Keratinocyte (primary cell): ENCODE results near the gene ANKRD34A. TPM values are rescaled to one million over a fixed set of nuclear protein-coding genes. Genes with fewer than 3 reads are reported as not detected.

Experiments
- DNase-seq: peaks from one replicate; pipeline ENCODE4 v3.0.0-alpha.2; 2011; ENCODE audit warnings: low read depth, missing footprints, low spot score
- FAIRE-seq: peaks from 2 replicates; lab custom pipeline; 2011; peaks lifted over from hg19 to GRCh38; lab: Jason Lieb, UNC
- H2AFZ ChIP-seq: 2 replicates; pipeline ENCODE4 v1.6.0; 2012; ENCODE audit warnings: low read length, control low read depth, inconsistent platforms; ENCODE audit not compliant: control insufficient read depth
- H3K27ac ChIP-seq: 2 replicates; pipeline ENCODE4 v1.5.1; 2011; ENCODE audit warnings: low read length; ENCODE audit not compliant: control insufficient read depth, insufficient read depth
- H3K27me3 ChIP-seq: 3 replicates; pipeline ENCODE4 v1.6.0; 2011; ENCODE audit warnings: low read length; ENCODE audit not compliant: control insufficient read depth, insufficient read depth; ENCODE audit errors: extremely low read depth
- H3K36me3 ChIP-seq, 2 experiments: 2 replicates in 1 of 2; 3 replicates in 1 of 2; pipeline ENCODE4 v1.5.1; 2011; ENCODE audit warnings: low read length in 2 of 2, mild to moderate bottlenecking in 1 of 2; ENCODE audit not compliant: control insufficient read depth in 2 of 2, insufficient read depth in 2 of 2; ENCODE audit errors: extremely low read depth in 1 of 2
- H3K4me1 ChIP-seq: 3 replicates; pipeline ENCODE4 v1.5.1; 2011; ENCODE audit warnings: low read length; ENCODE audit not compliant: control insufficient read depth, insufficient read depth; ENCODE audit errors: extremely low read depth
- H3K4me2 ChIP-seq: 3 replicates; pipeline ENCODE4 v1.6.0; 2011; ENCODE audit warnings: low read depth, low read length; ENCODE audit not compliant: control insufficient read depth, insufficient read depth; ENCODE audit errors: extremely low read depth
- H3K4me3 ChIP-seq, 3 experiments: fragments of 200-600 bp in 1 of 3; sonication (generic) in 1 of 3; 2 replicates in 2 of 3; 3 replicates in 1 of 3; pipeline ENCODE4 v1.5.1; 2011 to 2016; ENCODE audit warnings: low read length in 3 of 3, mild to moderate bottlenecking in 3 of 3, control low read depth in 2 of 3, inconsistent platforms in 1 of 3, low read depth in 1 of 3, mixed read lengths in 1 of 3, mixed run types in 1 of 3, moderate library complexity in 1 of 3; ENCODE audit not compliant: control insufficient read depth in 2 of 3, insufficient read depth in 2 of 3; ENCODE audit errors: extremely low read depth in 1 of 3
- H3K79me2 ChIP-seq: 2 replicates; pipeline ENCODE4 v1.6.0; 2012; ENCODE audit warnings: low read length; ENCODE audit not compliant: control insufficient read depth, insufficient read depth
- H3K9ac ChIP-seq: 3 replicates; pipeline ENCODE4 v1.6.0; 2011; ENCODE audit warnings: low read length; ENCODE audit not compliant: control insufficient read depth, insufficient read depth; ENCODE audit errors: extremely low read depth
- H3K9me1 ChIP-seq: 3 replicates; pipeline ENCODE4 v1.6.0; 2011; ENCODE audit warnings: low read length; ENCODE audit not compliant: control insufficient read depth, insufficient read depth; ENCODE audit errors: extremely low read depth
- H3K9me3 ChIP-seq: 2 replicates; pipeline ENCODE4 v1.5.1; 2012; ENCODE audit warnings: low read depth, low read length; ENCODE audit not compliant: control insufficient read depth
- H4K20me1 ChIP-seq: 3 replicates; pipeline ENCODE4 v1.6.0; 2011; ENCODE audit warnings: low read length; ENCODE audit not compliant: control insufficient read depth, insufficient read depth; ENCODE audit errors: extremely low read depth
- EZH2 ChIP-seq: IDR thresholded peaks from one replicate; pipeline ENCODE4 v1.6.1; 2012; ENCODE audit warnings: inconsistent platforms, mild to moderate bottlenecking, low read length, moderate library complexity
- dilution Hi-C: fragments of 300-500 bp; cut with MboI; formaldehyde crosslinking; loops from one replicate; pipeline ENCODE4 v1.7.0; 2020; ENCODE audit warnings: low sequenced_read_pairs; ENCODE audit not compliant: extremely low pct_ligation_motif_present
- polyA plus RNA-seq, 5 experiments: library from polyadenylated mRNA; depleted of rRNA in 3 of 5; stranded (reverse) in 3 of 5; stranded (forward) in 1 of 5; unstranded in 1 of 5; fragments of >200 nt; gene quantifications; 1 replicate in 1 of 5; 2 replicates in 3 of 5; 3 replicates in 1 of 5; pipeline versions ENCODE4 v1.2.1 to v1.2.3, GENCODE V29; 2011 to 2012; ENCODE audit warnings: missing spikeins in 2 of 5, low read depth in 1 of 5, low replicate concordance in 1 of 5
- TF ChIP-seq, protein P1 (sequence below), 3 experiments: IDR thresholded peaks in 1 of 3; conservative IDR thresholded peaks in 1 of 3; optimal IDR thresholded peaks in 1 of 3; 2 replicates in 2 of 3; 3 replicates in 1 of 3; pipeline versions ENCODE3 to v1.5.1; 2011; ENCODE audit warnings: low read length in 3 of 3, mild to moderate bottlenecking in 3 of 3, moderate library complexity in 2 of 3, control low read depth in 1 of 3, inconsistent platforms in 1 of 3; ENCODE audit not compliant: insufficient read depth in 2 of 3; ENCODE audit errors: extremely low read depth in 1 of 3

ANKRD34A gene
- polyA plus RNA-seq, 1 donor (not counting 4 experiments of a cell fraction or from before 2014, with no cell fraction given) = 0.83 TPM

DNA sequence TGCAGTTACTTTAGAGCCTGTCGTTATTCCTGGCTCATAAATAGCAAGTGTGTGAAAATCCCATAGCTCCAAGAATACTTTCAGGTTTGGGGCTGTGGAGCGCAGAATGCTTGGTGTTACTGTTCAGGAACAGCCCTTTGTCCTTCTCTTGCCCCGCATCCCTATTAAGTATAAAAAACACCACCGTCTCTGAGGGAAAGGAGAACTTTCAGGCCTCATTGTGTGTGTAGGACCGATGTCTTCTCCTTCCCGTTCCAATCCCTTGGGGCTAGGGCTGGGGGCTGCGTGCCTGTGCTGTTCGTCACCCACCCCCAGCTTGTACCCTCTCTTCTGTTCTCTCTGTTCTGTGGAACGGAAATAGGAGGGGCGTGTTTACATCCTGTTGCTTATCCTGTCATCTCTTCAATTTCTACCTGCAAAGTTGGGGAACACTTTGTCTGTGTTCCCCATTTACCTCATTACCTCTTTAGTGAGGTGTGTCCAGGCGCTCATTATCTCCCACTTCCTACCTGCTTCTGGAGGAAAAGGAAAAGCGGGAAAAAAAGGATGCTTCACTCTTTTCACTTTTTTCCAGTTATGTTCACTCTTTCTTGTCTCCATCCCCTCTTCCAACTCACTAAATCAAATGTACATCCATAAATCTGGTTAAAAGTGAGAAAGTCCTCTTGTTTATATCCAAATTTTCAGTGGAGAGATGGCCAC is 32.8 kb upstream of the ANKRD34A start:
- peaks cover 8% of the 10 kb centered on the region for H3K79me2 ChIP-seq
- no peaks in the 10 kb centered on the region for H3K9me3 ChIP-seq
- no peaks in the 10 kb centered on the region for H3K27me3 ChIP-seq
- no peak for TF ChIP-seq EZH2
- TF ChIP-seq, protein P1, sequence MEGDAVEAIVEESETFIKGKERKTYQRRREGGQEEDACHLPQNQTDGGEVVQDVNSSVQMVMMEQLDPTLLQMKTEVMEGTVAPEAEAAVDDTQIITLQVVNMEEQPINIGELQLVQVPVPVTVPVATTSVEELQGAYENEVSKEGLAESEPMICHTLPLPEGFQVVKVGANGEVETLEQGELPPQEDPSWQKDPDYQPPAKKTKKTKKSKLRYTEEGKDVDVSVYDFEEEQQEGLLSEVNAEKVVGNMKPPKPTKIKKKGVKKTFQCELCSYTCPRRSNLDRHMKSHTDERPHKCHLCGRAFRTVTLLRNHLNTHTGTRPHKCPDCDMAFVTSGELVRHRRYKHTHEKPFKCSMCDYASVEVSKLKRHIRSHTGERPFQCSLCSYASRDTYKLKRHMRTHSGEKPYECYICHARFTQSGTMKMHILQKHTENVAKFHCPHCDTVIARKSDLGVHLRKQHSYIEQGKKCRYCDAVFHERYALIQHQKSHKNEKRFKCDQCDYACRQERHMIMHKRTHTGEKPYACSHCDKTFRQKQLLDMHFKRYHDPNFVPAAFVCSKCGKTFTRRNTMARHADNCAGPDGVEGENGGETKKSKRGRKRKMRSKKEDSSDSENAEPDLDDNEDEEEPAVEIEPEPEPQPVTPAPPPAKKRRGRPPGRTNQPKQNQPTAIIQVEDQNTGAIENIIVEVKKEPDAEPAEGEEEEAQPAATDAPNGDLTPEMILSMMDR (optimal IDR thresholded peaks at IDR 0.05 in 1 of 3, IDR thresholded peaks at IDR 0.05 in 1 of 3, conservative IDR thresholded peaks at IDR 0.05 in 1 of 3; ENCODE audit: extremely low read depth in 1 of 3, insufficient read depth in 2 of 3, low read length in 3 of 3) = no peak
- H3K36me3 ChIP-seq = peaks cover 13 to 18% of the 10 kb centered on the region in 2 experiments
- H2AFZ ChIP-seq = peak overlapping the region; percentile 24
- H3K9ac ChIP-seq = peak overlapping the region; percentile 79
- DNase-seq = no peak
- peak overlapping the region; percentile 57 to 96 (median 93) for H3K4me3 ChIP-seq
- peak overlapping the region; percentile 95 for H3K27ac ChIP-seq
- H3K9me1 ChIP-seq = no peaks in the 10 kb centered on the region
- no peaks in the 10 kb centered on the region for H4K20me1 ChIP-seq
- dilution Hi-C loops = no loop called here
- FAIRE-seq = no peak
- H3K4me1 ChIP-seq = peaks cover 55% of the 10 kb centered on the region
- H3K4me2 ChIP-seq = peak overlapping the region; percentile 97

DNA sequence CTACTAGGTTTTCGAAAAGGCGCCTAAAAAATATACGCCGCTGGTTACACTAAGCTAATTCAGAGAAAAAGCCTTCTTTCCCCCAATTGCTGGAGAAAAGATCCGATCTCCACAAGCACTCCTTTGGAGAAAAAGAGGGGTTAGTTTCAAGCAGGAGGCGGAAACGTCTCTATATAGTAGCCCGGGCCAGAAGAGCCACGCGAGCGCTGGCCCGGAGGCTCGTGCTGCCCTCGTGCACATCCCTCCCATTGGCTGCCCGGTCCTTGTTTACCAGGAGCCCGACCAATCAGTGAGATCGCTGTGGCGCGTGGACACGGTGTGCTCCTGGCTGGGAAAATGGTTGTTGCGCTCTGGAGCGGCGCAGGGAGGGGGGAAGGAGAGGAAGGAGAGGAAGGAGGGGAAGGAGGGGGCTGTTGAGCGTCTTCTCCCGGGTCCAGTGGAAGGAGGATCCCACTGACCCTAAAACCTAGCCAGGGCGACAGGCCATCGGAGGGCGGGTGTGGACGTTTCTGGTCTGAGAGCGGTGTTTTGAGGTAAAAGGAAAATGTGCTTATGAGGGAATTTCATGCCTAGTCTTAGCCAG is 32.1 kb upstream of the ANKRD34A start, which contains the start of gene TXNIP:
TXNIP (minus strand) TSS at position 147 of the 583 bp plus-strand sequence. CDS start 313 bp downstream, outside the sequence.
- TF ChIP-seq, protein P1 (optimal IDR thresholded peaks at IDR 0.05 in 1 of 3, IDR thresholded peaks at IDR 0.05 in 1 of 3, conservative IDR thresholded peaks at IDR 0.05 in 1 of 3; ENCODE audit: extremely low read depth in 1 of 3, insufficient read depth in 2 of 3, low read length in 3 of 3) = no peak
- TF ChIP-seq EZH2 = no peak
- Histone ChIP-seq H3K9me3 (no peaks in the 10 kb centered on the region), H3K4me1 (peaks cover 51% of the 10 kb centered on the region), H3K9ac (peak within 1 kb of the TSS; percentile 79), H2AFZ (peak within 1 kb of the TSS; percentile 40), H3K4me3 (peak within 1 kb of the TSS; percentile 57 to 96 (median 93)), H3K79me2 (peaks cover 8% of the 10 kb centered on the region), H3K27me3 (no peaks in the 10 kb centered on the region), H3K9me1 (no peaks in the 10 kb centered on the region), H3K27ac (peak within 1 kb of the TSS; percentile 95), H3K36me3 (peaks cover 13 to 18% of the 10 kb centered on the region in 2 experiments), H4K20me1 (no peaks in the 10 kb centered on the region), H3K4me2 (peak within 1 kb of the TSS; percentile 97)
- peak; percentile 20 for FAIRE-seq
- peak; percentile 72 for DNase-seq
- dilution Hi-C loops = no loop called here
